ENCODE measurements around the gene ADGRL4.

DNA sequence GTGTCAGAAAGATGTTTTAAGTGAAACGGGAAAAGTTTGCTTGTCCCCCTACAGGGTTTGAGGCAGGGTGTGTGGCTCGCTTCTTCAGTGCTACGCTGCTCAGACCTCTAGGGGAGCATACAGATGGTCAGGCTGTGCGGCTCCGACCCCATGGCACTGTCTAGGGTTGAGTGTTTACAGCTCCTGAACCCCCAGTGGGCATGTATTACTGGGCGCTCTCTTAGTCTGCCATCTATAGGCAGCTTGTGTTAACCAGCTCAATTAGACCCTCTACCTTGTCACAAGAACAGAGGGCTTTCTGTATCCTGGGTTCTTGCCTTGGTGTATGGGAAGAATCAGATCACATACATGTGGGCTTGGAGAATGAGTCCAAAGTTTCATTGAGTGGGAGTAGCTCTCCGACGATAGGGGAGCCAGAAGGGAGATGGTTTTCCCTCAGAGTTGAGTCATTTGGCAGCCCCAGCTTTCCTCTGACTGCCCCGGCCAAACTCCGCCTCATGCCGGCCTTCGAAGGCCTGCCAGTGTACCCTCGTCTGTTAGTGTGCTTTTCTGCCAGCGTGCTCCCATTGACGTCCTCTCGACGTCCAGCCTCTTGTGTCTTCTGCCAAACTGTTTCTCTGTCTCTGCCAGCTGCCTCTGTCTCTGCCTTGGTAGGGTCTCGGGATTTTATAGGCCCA lies 38.6 kb upstream of the ADGRL4 start:
- TF ChIP-seq POLR2AphosphoS5 (IDR thresholded peaks at IDR 0.05; ENCODE audit: low read depth, low read length) = no peak
- TF ChIP-seq POLR2A (IDR thresholded peaks at IDR 0.05; ENCODE audit: low read depth, low read length) = no peak
- no peak for TF ChIP-seq TAF1 (IDR thresholded peaks at IDR 0.05; ENCODE audit: borderline replicate concordance, low read depth, low read length)
